HepG2 (cell line): ENCODE measurements around the gene APBB1IP. TPM values are rescaled to one million over a fixed set of nuclear protein-coding genes. Genes with fewer than 3 reads are reported as not detected.
"Not testable (repeated sequence)": the region's sequence is repeated elsewhere in the genome, so short reads cannot be mapped to it uniquely, and the experiment has no call there.

Experiments
- ATAC-seq: fragments of 200-7000 bp; cut with Tn5 transposase; 3 replicates; pipeline ENCODE4 v1.9.1; 2020; ENCODE audit warnings: mild to moderate bottlenecking, moderate library complexity
- BruUV-seq: library from RNA; stranded (reverse); fragments of 400-500 nt; replicated peaks from 2 replicates; lab custom pipeline; 2021; lab: Mats Ljungman, UMichigan
- CTCF ChIA-PET: fragments of 300-600 bp; formaldehyde crosslinking; extraction: SDS; loops from one replicate; lab custom pipeline; 2021; ENCODE audit warnings: low total read pairs, inconsistent platforms, low intra/inter-chr PET ratio; lab: Yijun Ruan, JAX
- POLR2A ChIA-PET: fragments of 350-600 bp; sonication (Branson Sonifier 250); formaldehyde crosslinking; loops from one replicate; lab custom pipeline; 2020; ENCODE audit warnings: antibody characterized with exemption, inconsistent platforms; lab: Yijun Ruan, JAX
- DNase-seq: peaks from one replicate; pipeline ENCODE4 v3.0.0-alpha.2; 2015; ENCODE audit warnings: low spot score
- FAIRE-seq: peaks from 3 replicates; lab custom pipeline; 2011; peaks lifted over from hg19 to GRCh38; lab: Jason Lieb, UNC
- H2AFZ ChIP-seq: one replicate; pipeline ENCODE4 v1.6.1; 2011; ENCODE audit warnings: low read length, inconsistent platforms
- H3K27ac ChIP-seq: fragments of 300-600 bp; 3 replicates; pipeline ENCODE4 v1.8.0; 2011; ENCODE audit warnings: mixed run types, mild to moderate bottlenecking, mixed read lengths, low read length, inconsistent platforms; ENCODE audit not compliant: insufficient read depth; ENCODE audit errors: extremely low read length
- H3K27me3 ChIP-seq, 2 experiments: fragments of 200-600 bp in 1 of 2; 2 replicates in 1 of 2; 3 replicates in 1 of 2; pipeline versions ENCODE4 v1.6.0 to v1.8.0; 2011; ENCODE audit warnings: low read length in 2 of 2, mild to moderate bottlenecking in 2 of 2, moderate library complexity in 2 of 2, inconsistent platforms in 1 of 2; ENCODE audit not compliant: insufficient read depth in 2 of 2, control insufficient read depth in 1 of 2
- H3K36me3 ChIP-seq, 2 experiments: fragments of 200-600 bp in 1 of 2; replicated peaks in 1 of 2; 2 replicates in 1 of 2; 3 replicates in 1 of 2; pipeline versions ENCODE4 v1.5.1 to v1.8.0; 2011; ENCODE audit warnings: low read length in 2 of 2, inconsistent platforms in 1 of 2; ENCODE audit not compliant: insufficient read depth in 2 of 2, control insufficient read depth in 1 of 2
- H3K4me1 ChIP-seq: 2 replicates; pipeline ENCODE4 v1.5.1; 2012; ENCODE audit warnings: low read length, inconsistent platforms; ENCODE audit not compliant: insufficient read depth
- H3K4me2 ChIP-seq: 2 replicates; pipeline ENCODE4 v1.6.0; 2011; ENCODE audit warnings: low read depth, low read length, inconsistent platforms
- H3K4me3 ChIP-seq, 3 experiments: fragments of 200-600 bp in 1 of 3; sonication (generic), shearing (Covaris generic) in 1 of 3; replicated peaks in 1 of 3; 2 replicates each; pipeline ENCODE4 v1.5.1; 2011 to 2016; ENCODE audit warnings: low read length in 3 of 3, inconsistent platforms in 2 of 3, low read depth in 2 of 3, mild to moderate bottlenecking in 2 of 3, control low read depth in 1 of 3, mixed read lengths in 1 of 3; ENCODE audit not compliant: insufficient read depth in 1 of 3
- H3K79me2 ChIP-seq: one replicate; pipeline ENCODE4 v1.6.1; 2011; ENCODE audit warnings: low read length, inconsistent platforms; ENCODE audit not compliant: insufficient read depth
- H3K9ac ChIP-seq: 2 replicates; pipeline ENCODE4 v1.6.0; 2011; ENCODE audit warnings: mild to moderate bottlenecking, low read depth, low read length, inconsistent platforms; ENCODE audit not compliant: insufficient read depth
- H3K9me3 ChIP-seq: 2 replicates; pipeline ENCODE4 v1.5.1; 2012; ENCODE audit warnings: mild to moderate bottlenecking, low read length
- H4K20me1 ChIP-seq: 2 replicates; pipeline ENCODE4 v1.6.0; 2011; ENCODE audit warnings: inconsistent platforms, mild to moderate bottlenecking, low read length, moderate library complexity; ENCODE audit not compliant: insufficient read depth
- ATF1 ChIP-seq: IDR thresholded peaks from 2 replicates; pipeline ENCODE4 v1.6.1; 2016; ENCODE audit warnings: mild to moderate bottlenecking, control low read depth
- BHLHE40 ChIP-seq: IDR thresholded peaks from 2 replicates; pipeline ENCODE4 v1.6.1; 2011; ENCODE audit warnings: low read length, improper control_type of control experiment
- HOXA3 ChIP-seq: sonication (generic); formaldehyde crosslinking; IDR thresholded peaks from 2 replicates; pipeline ENCODE4 v1.5.0; 2020; ENCODE audit warnings: missing genetic modification reagents
- JUN ChIP-seq: sonication (generic); formaldehyde crosslinking; IDR thresholded peaks from 2 replicates; pipeline ENCODE4 v1.4.0; 2020; ENCODE audit warnings: mild to moderate bottlenecking, missing genetic modification reagents
- RARA ChIP-seq: IDR thresholded peaks from 2 replicates; pipeline ENCODE4 v1.6.1; 2016; ENCODE audit warnings: missing genetic modification reagents, missing compliant biosample characterization
- RNF2 ChIP-seq: fragments of 450-650 bp; conservative IDR thresholded peaks from 2 replicates; pipeline ENCODE4 v1.6.1; 2016; ENCODE audit warnings: low read depth
- STAG1 ChIP-seq: sonication (generic); formaldehyde crosslinking; IDR thresholded peaks from 2 replicates; pipeline ENCODE4 v1.4.0; 2020; ENCODE audit warnings: missing genetic modification reagents
- ZNF547 ChIP-seq: sonication (generic); formaldehyde crosslinking; IDR thresholded peaks from 2 replicates; pipeline ENCODE4 v1.5.1; 2020; ENCODE audit warnings: mild to moderate bottlenecking, missing genetic modification reagents
- ZNF790 ChIP-seq: sonication (generic); formaldehyde crosslinking; IDR thresholded peaks from 2 replicates; pipeline ENCODE4 v1.8.0; 2022; ENCODE audit warnings: missing genetic modification reagents, mild to moderate bottlenecking, borderline replicate concordance
- WGBS: methylation state at CpG from one replicate; pipeline ENCODE4 v1.1.6; 2017; ENCODE audit warnings: low lambda C conversion rate; 5-methylcytosine and 5-hydroxymethylcytosine counted together
- in situ Hi-C: cut with HindIII; loops from 2 replicates; pipeline ENCODE4 v1.10.0; 2017; ENCODE audit warnings: low pct_unique_long_range_greater_than_20kb; ENCODE audit not compliant: extremely low pct_ligation_motif_present
- intact Hi-C: fragments of 100-400 bp; cut with micrococcal nuclease; formaldehyde crosslinking; loops from one replicate; pipeline ENCODE4 v1.10.0; 2022; ENCODE audit not compliant: unreplicated experiment
- polyA plus RNA-seq, 8 experiments: library from polyadenylated mRNA; depleted of rRNA in 3 of 8; stranded (reverse) in 7 of 8; unstranded in 1 of 8; fragments of >200 nt; fragmentation: Illumina TruSeq in 4 of 8; extraction: Trizol in 4 of 8; gene quantifications; 2 replicates each; pipeline versions ENCODE4 v1.2.1 to v1.2.3, GENCODE V29; 2011 to 2016; ENCODE audit warnings: low read depth in 4 of 8, missing spikeins in 1 of 8, mixed read lengths in 1 of 8; ENCODE audit not compliant: insufficient read depth in 1 of 8
- total RNA-seq, 5 experiments: library from RNA; depleted of rRNA; stranded (reverse); fragments of >200 nt; fragmentation: Illumina TruSeq; extraction: Trizol; gene quantifications; 2 replicates each; pipeline ENCODE4 v1.2.3, GENCODE V29; 2016; ENCODE audit warnings: low read depth in 1 of 5

Gene APBB1IP
- total and polyA plus RNA-seq, 2 of the 13 experiments (the other 11 are each of a cell fraction or from before 2014, with no cell fraction given) = 0.08 TPM; not detected in 1

DNA sequence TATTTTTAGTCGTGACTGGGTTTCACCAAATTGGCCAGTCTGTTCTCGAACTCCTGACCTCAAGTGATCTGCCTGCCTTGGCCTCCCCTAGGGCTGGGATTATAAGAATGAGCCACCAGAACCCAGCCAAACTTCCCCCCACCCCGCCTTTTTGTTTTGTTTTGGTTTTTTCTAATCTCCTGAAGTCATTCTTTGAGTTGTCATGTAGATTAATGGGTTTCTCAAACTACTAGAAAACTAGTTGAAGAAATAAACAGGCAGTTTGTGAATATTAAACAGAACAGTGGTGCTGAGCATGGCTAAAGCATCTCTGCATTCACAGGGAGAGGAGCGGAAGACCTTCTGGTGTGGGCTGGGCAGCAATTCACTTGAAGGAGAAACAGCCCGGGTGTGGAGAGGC, 151.7 kb downstream of the APBB1IP start:
- CTCF ChIA-PET, DNase-seq, H3K36me3 ChIP-seq, H2AFZ ChIP-seq, FAIRE-seq, H3K9me3 ChIP-seq, intact Hi-C loops, BruUV-seq, H3K4me2 ChIP-seq, H3K27ac ChIP-seq, in situ Hi-C loops, H3K4me3 ChIP-seq, H3K27me3 ChIP-seq, H4K20me1 ChIP-seq, POLR2A ChIA-PET, ATAC-seq, H3K9ac ChIP-seq, H3K79me2 ChIP-seq, H3K4me1 ChIP-seq: not testable (repeated sequence)
- WGBS = 33% methylated on average over 5 of the region's 5 CpGs

GRCh38 chr10:26593896-26594295, 155.8 kb downstream of the APBB1IP start:
- Histone ChIP-seq H3K4me1 (no peaks in the 10 kb centered on the region), H3K9me3 (no peaks in the 10 kb centered on the region), H3K4me3 (no peak overlapping the region), H3K4me2 (no peak overlapping the region), H3K27me3 (no peaks in the 10 kb centered on the region), H2AFZ (no peak overlapping the region), H3K79me2 (no peaks in the 10 kb centered on the region), H3K27ac (no peak overlapping the region), H4K20me1 (no peaks in the 10 kb centered on the region), H3K9ac (no peak overlapping the region), H3K36me3 (no peaks in the 10 kb centered on the region)
- POLR2A ChIA-PET = no interaction called here
- ATAC-seq (no peak), FAIRE-seq (no peak), DNase-seq (no peak)
- in situ Hi-C loops = no loop called here
- intact Hi-C loops = no loop called here
- WGBS = 4% methylated on average over 8 of the region's 19 CpGs
- BruUV-seq = no TSS peak
- TF ChIP-seq RARA (CRISPR knock-in tag) (0 out of 2 replicates have a peak, but pooled peaks have one; percentile 10), STAG1 (no peak), RNF2 (no peak), JUN (no peak), ZNF790 (CRISPR knock-in tag) (no peak), BHLHE40 (no peak), ATF1 (CRISPR knock-in tag) (no peak), HOXA3 (no peak), ZNF547 (no peak)
- CTCF ChIA-PET = no interaction called here

- FAIRE-seq, H3K4me2 ChIP-seq, BruUV-seq, H3K4me3 ChIP-seq, intact Hi-C loops, H3K36me3 ChIP-seq, in situ Hi-C loops, H3K4me1 ChIP-seq, H4K20me1 ChIP-seq, H3K27me3 ChIP-seq, H3K9me3 ChIP-seq, POLR2A ChIA-PET, H3K27ac ChIP-seq, H2AFZ ChIP-seq, H3K9ac ChIP-seq, DNase-seq, ATAC-seq, H3K79me2 ChIP-seq, CTCF ChIA-PET: not testable (repeated sequence)
- WGBS = 3% methylated on average over 2 of the region's 2 CpGs
These were observed 165.1 kb downstream of the APBB1IP start for GRCh38 chr10:26603283-26603682.
